A549 (cell line): ENCODE data around the gene SLC10A7.

ENCODE experiments used
- RCOR1 ChIP-seq: fragments of 150-350 bp; IDR thresholded peaks from 2 replicates; pipeline ENCODE4 v1.6.1; 2014; ENCODE audit warnings: antibody characterized with exemption, low read length, low read depth
- TF ChIP-seq, protein P1 (sequence below): fragments of >200 bp; sonication (Bioruptor Twin); formaldehyde crosslinking; IDR thresholded peaks from 3 replicates; pipeline ENCODE4 v1.5.1; 2016

- TF ChIP-seq, protein P1, sequence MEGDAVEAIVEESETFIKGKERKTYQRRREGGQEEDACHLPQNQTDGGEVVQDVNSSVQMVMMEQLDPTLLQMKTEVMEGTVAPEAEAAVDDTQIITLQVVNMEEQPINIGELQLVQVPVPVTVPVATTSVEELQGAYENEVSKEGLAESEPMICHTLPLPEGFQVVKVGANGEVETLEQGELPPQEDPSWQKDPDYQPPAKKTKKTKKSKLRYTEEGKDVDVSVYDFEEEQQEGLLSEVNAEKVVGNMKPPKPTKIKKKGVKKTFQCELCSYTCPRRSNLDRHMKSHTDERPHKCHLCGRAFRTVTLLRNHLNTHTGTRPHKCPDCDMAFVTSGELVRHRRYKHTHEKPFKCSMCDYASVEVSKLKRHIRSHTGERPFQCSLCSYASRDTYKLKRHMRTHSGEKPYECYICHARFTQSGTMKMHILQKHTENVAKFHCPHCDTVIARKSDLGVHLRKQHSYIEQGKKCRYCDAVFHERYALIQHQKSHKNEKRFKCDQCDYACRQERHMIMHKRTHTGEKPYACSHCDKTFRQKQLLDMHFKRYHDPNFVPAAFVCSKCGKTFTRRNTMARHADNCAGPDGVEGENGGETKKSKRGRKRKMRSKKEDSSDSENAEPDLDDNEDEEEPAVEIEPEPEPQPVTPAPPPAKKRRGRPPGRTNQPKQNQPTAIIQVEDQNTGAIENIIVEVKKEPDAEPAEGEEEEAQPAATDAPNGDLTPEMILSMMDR, result no peak
- no peak for TF ChIP-seq RCOR1
Measured at GRCh38 chr4:146299607-146300006, 222.1 kb downstream of the SLC10A7 start.
